Activated CD8-positive, alpha-beta memory T cell treated with anti-CD3 and anti-CD28 coated beads, Interleukin-2, amount 50 U/mL, for 48 hours (primary cell): Measurements from ENCODE around the gene HECW1.
"Not testable (repeated sequence)": the region's sequence is repeated elsewhere in the genome, so short reads cannot be mapped to it uniquely, and the experiment has no call there.

Experiments used
- DNase-seq: peaks from one replicate; pipeline ENCODE4 v3.0.0-alpha.2; 2020

The HECW1 gene

DNA sequence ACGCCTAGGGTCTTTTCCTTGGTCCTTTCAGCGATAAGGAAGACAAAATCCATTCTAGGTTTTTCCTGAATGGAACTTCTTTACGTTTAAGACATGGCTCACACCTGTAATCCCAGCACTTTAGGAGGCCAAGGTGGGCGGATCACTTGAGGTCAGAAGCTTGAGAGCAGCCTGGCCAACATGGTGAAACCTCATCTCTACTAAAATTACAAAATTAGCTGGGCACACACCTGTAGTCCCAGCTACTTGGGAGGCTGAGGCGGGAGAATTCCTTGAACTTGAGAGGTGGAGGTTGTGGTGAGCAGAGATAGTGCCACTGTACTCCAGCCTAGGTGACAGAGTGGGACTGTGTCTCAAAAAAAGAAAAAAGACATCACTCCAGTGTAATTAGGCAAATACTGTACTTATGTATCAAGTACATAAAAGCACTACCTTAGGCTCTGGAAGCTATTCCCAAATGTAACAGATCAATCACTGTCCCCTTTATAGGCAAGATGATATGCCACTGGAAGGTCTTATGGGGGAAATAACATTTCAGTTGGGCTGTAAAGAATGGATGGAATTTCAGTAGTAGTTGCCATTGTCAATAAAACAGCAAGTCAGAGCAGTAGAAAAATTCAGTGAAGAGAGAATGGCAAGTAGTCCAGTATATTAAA, 476.2 kb downstream of the HECW1 start:
- DNase-seq = no peak

DNA sequence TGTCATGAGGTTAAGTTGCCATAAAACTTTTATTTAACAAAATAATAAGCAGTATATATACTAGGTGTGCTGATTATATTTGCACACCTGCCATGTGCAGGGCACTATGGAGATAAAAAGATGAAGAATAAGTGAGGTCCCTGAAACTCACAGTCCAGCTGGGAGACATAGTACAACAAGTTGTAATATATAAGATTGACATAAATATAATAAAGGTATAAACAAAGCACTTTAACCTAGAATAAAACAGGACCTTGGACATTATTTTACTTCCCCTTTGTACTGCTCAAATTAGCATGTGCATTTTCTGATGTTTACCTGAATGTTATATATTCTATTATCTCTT, 476.7 kb downstream of the HECW1 start:
- DNase-seq = no peak

DNA sequence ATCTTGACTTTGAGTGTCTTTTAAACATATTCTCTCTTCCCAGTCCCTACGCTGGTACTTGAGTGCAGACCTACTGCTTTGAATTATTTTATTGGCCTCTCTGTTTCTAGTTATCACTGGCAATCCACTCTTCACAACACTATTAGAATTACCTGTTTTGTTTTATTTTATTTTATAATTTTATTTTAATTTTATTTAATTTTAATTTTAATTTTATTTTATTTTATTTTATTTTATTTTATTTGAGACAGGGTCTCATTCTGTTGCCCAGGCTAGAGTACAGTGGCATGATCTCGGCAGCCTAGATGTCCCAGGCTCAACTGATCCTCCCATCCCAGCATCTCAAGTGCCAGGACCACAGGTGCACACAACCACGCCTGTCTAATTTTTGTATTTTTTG, 477.3 kb downstream of the HECW1 start:
- DNase-seq = no peak

DNA sequence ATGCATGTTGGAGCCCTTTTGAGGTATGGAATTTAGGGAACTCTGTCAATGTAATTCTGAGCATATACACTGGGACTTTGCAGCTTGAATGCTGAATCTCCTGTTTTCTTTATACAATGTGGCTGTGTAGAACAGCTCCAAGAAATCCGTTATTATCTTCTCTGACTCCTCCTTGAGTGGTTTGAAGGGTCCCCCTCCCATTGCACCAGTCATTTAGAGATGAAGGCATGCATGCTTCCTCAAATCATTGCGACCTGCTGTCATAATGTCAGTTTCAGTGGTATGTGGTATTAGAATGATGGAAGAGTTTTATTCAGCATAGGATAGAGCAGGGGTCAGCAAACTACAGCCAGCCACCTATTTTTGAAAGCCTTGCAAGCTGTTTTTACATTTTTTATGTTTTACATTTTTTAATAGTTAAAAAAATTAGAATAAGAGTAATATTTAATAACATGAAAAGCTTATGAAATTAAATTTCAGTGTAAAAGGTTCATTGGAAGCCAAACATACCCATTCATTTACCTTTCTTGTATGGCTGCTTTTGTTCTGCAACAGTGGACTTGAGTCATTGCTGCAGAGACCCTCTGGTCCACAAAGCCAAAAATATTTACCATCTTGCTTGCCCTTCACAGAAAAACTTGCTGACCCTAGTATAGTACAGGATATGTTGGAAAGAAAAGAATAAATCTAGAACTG, 478.6 kb downstream of the HECW1 start:
- no peak for DNase-seq

DNA sequence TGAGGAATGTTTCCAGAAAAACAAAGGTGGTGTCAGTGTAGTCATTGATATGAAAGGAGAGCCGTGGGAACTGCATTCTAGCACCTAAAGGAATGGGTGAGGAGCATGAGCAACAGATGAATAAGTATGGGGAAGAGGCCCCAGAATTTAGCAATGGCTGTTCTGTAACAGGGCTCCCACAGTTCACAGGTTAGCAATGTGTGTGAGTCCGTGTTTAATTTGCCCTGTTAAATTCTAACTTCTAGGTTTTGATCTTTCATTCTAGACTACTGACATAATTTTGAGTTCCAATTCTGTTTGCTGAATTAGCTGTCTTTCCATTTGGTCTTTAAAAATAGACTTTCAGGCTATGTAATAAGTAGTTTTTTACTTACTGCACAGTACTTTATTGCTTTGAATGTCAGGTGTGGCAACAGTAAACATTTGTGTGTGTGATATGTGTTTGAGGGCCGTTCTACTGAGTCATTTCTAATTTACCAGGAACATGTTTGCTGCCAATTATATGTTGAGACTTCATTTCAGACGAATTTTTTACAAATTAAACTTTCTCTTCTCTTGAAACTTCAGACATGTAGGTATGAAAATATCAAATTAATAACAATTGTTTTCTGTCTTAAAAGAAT, 479.2 kb downstream of the HECW1 start:
- no peak for DNase-seq

DNA sequence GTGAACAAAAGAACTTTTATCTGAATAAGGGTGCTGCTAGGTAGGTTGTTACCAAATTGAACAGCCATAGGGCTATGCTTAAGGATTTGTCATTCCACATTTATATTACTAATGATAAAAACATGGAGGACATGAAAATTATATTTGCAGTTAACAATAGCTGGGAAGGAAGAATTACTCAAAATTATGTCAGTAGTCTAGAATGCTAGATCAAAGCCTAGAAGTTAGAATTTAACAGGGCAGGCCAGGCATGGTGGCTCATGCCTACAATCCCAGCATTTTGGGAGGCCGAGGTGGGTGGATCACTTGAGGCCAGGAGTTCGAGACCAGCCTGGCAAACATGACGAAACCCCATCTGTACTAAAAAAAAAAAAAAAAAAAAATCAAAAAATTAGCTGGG, 479.9 kb downstream of the HECW1 start:
- no peak for DNase-seq

DNA sequence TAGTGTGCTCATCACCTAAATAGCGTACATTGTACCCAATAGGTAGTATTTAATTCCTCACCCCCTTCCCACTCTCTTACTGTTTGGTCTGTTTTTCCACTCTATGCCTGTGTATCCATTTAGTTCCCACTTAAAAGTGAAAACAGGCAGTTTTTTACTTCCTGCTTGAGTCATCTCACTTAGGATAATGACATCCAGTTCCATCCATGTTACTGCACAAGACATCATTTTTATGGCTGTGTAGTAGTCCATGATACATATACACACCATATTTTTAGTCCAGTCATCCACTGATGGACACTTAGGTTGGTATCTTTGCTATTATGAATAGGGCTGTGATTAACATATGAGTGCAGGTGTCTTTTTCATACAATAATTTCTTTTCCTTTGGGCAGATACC, 480.6 kb downstream of the HECW1 start:
- no peak for DNase-seq

DNA sequence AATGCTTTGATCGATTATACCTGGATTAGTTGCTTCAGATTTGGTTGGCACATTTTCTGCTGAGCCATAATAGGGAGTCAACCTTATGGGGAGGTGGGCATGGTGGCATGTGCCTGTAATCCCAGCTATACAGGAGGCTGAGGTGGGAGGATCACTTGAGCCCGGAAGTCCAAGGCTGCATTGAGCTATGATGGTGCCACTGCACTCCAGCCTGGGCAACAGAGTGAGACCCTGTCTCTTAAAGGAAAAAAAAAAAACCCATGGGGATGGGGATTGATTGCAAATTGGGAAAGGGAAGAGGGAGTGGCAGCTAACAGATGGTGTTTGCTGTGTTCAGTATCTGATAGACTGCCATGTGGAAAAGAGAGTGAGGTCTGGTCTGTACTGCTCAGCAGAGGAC, 481.6 kb downstream of the HECW1 start:
- DNase-seq = no peak

DNA sequence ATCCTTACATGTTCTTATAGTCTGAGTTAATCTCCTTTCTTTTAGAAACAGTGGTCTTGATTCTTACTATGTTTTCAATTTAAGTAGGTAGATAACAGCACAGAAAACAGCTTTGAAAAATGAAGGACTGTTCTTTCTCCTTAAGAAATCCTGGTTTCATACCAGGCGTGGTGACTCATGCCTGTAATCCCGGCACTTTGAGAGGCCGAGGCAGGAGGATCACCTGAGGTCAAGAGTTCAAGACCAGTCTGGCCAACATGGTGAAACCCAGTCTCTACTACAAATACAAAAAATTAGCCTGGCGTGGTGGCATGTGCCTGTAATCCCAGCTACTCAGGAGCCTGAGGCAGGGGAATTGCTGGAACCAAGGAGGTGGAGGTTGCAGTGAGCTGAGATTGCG, 484.0 kb downstream of the HECW1 start:
- not testable (repeated sequence) for DNase-seq

DNA sequence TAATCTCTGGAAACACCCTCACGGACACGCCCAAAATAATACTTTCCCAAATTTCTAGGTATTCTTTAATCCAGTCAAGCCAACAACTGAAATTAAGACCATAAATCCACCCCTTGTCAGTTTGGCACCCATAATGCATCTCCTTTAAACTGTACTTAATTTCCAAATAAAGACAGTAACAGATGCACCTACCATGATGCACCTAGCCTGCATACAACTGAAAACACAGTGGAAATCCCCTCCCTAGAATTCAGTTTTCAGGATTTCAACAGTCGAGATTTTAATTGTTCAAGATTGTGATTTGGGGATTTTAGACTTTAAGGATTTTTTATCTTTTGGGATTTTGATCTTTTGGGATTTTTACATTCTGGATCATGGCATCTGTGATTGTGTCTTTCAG, 487.6 kb downstream of the HECW1 start:
- no peak for DNase-seq

DNA sequence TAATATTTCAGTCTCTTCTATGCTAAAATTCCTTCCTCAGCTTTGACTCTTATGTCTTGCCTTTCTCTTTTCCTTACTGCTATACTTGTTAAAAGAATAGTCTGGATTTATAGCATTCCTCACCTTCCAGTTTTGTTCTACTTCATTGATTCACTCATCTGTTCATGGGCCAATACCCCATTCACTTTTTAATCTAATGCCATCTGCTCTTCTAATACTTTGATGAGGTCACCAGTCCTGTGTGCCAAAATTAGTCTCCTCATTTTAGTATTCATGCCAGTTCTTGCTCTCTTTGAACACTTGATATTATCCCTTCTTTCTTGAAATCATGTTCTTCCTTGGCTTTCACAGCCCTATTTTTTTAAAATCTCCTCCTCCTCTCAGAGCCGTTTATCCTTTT, 489.8 kb downstream of the HECW1 start:
- DNase-seq = no peak

DNA sequence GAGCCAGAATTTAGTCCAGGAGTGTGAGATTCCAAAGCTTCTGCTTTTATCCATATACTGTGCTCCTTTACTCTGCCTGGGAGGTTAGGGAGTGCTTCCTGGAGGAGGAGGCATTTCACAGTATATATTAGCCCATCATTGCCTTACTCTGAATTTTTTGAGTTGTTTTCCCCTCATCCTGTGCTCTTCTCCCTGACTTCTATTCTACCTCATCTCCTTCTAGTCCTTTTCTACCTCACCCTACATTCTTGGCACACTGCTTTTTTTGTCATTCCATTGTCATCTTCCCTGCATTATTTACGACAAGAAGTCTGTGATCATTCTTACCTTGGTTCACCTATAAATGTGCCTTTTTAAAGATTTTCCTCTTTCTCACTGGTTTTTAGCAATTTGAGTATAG, 491.8 kb downstream of the HECW1 start:
- no peak for DNase-seq

DNA sequence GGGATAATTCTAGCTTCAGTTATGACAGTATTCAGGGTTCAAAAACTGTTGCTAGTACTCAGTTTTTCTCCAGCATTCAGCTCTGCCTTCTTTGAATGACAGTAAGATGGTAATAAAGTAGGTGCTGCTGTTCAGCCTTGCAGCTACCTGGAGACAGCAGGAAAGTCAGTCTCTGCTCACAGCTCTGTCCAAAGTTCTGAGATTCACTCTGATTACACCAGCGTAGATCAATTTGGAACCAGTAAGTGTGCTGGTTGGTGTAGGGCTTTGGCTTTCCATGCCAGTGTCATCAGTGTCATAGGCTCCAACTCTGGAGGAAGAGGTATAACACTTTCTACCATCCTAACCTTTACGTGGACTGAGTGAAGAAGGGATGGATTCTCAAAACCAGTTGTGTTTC, 496.6 kb downstream of the HECW1 start:
- DNase-seq = no peak

DNA sequence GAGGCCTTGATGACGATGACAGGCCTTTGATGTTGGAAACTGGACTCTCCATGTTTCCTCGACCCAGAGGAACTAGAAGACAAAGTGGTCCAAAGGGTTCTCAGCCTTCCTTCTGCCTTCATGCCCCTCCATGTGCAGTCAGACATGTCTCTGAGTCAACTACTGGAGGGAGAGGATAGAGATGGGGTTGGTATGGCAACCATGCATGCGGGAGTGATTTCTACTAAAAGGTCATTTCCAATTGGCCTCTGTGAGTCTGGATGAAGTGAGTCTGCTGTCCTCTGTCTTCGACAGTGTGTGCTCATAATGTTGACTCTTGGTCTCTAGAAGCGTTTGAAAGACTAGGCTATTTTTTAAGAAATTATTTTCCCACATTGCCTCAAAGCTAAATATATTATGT, 499.7 kb downstream of the HECW1 start:
- no peak for DNase-seq

DNA sequence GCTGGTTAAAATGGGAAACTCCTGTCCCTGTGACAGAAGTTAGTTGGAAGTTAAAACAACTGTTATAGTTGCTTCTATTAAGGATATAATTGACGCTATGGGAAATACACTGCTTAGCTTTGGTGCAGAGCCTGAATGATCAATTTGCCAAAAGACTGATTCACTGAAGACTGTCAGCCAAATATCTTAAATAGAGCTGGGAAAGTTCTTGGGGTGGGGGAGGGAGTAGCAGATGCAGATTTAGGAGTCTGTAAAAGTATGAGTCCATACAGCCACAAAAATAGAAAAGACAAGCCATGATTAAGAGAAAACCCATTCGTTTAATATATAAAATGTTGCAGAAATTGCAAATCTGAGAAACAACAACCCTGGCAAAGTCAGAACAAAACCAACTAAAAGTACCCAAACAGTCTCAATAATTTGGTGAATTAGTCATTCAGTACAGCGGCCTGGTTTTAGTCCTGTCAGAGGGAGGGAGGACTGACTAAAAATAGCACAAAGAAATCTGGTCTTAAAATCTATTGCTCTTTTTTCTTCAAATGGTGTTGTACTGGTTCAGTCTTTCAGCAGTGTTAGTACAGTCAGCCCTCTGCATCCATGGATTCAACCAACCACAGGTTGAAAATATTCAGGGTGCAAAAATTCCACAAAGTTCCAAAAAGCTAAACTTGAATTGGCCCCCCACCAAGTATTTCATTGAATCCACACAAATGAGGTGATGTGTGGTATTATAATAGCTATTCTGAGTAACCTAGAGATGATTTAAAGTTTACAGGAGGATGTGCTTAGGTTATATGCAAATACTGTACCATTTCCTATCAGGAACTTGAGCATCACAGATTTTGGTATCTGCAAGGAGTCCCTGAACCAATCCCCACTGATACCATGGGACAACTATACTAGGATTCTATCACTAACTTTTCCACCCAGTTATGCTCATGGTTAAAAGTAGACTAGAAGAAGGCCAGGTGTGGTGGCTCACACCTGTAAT, 500.4 kb downstream of the HECW1 start:
- DNase-seq = no peak
